HCT116 (cell line): ENCODE measurements around the gene RBKS. TPM values are rescaled to one million over a fixed set of nuclear protein-coding genes. Genes with fewer than 3 reads are reported as not detected.

ENCODE experiments used
- ATAC-seq: fragments of 200-7000 bp; cut with Tn5 transposase; 2 replicates; pipeline ENCODE4 v1.9.1; 2020; ENCODE audit warnings: mild to moderate bottlenecking, moderate library complexity
- BruUV-seq: library from RNA; stranded (reverse); fragments of 400-500 nt; replicated peaks from 2 replicates; lab custom pipeline; 2021; lab: Mats Ljungman, UMichigan
- CTCF ChIA-PET: fragments of 300-600 bp; sonication (Branson Sonifier 250); formaldehyde crosslinking; loops from one replicate; lab custom pipeline; 2021; ENCODE audit warnings: antibody characterized with exemption; lab: Charles Lee
- POLR2A ChIA-PET: fragments of 300-600, 350-600 bp; sonication (Branson Sonifier 250); formaldehyde crosslinking; loops from one replicate; lab custom pipeline; 2021; ENCODE audit warnings: antibody characterized with exemption; lab: Charles Lee
- RAD21 ChIA-PET, 2 experiments: fragments of 300-600 bp; sonication (Branson Sonifier 250); formaldehyde crosslinking; loops; one replicate each; lab custom pipeline; 2023; ENCODE audit warnings: low total read pairs in 2 of 2; ENCODE audit not compliant: uncharacterized antibody in 2 of 2, unreplicated experiment in 2 of 2, low non-redundant PET in 1 of 2; lab: Charles Lee
- DNase-seq: peaks from one replicate; pipeline ENCODE4 v3.0.0-alpha.2; 2010; ENCODE audit warnings: low read depth, low spot score
- H2AFZ ChIP-seq: fragments of 200-600 bp; shearing (Covaris generic), sonication (generic); 2 replicates; pipeline ENCODE4 v1.6.1; 2017; ENCODE audit warnings: low read depth, mixed run types, mixed read lengths, antibody characterized with exemption, low read length; ENCODE audit not compliant: poor library complexity, severe bottlenecking
- H3K27ac ChIP-seq: 2 replicates; pipeline ENCODE4 v1.5.1; 2012; ENCODE audit warnings: low read depth, low read length
- H3K27me3 ChIP-seq: fragments of 200-600 bp; sonication (generic); 2 replicates; pipeline ENCODE4 v1.6.1; 2016; ENCODE audit warnings: mixed run types, low read length, mixed read lengths; ENCODE audit not compliant: insufficient read depth
- H3K36me3 ChIP-seq, 2 experiments: fragments of 200-500 bp in 1 of 2; fragments of 200-600 bp in 1 of 2; sonication (Bioruptor generic) in 1 of 2; sonication (generic) in 1 of 2; 2 replicates each; pipeline versions ENCODE4 v1.5.1 to v1.6.1; 2014 to 2016; ENCODE audit warnings: low read length in 2 of 2, inconsistent platforms in 1 of 2, mixed read lengths in 1 of 2, mixed run types in 1 of 2; ENCODE audit not compliant: insufficient read depth in 2 of 2, control insufficient read depth in 1 of 2
- H3K4me1 ChIP-seq, 2 experiments: fragments of 200-600 bp in 1 of 2; sonication (generic) in 1 of 2; 2 replicates each; pipeline versions ENCODE4 v1.5.1 to v1.6.1; 2012 to 2017; ENCODE audit warnings: low read length in 2 of 2, inconsistent platforms in 1 of 2, mild to moderate bottlenecking in 1 of 2, mixed read lengths in 1 of 2, mixed run types in 1 of 2, moderate library complexity in 1 of 2; ENCODE audit not compliant: insufficient read depth in 2 of 2, control insufficient read depth in 1 of 2
- H3K4me2 ChIP-seq: fragments of 200-600 bp; sonication (generic); 2 replicates; pipeline ENCODE4 v1.6.1; 2017; ENCODE audit warnings: mixed run types, low read length, mixed read lengths
- H3K4me3 ChIP-seq, 2 experiments: fragments of 200-600 bp in 1 of 2; sonication (generic) in 1 of 2; replicated peaks in 1 of 2; 2 replicates each; pipeline ENCODE4 v1.5.1; 2011 to 2016; ENCODE audit warnings: low read length in 2 of 2, control low read depth in 1 of 2, low read depth in 1 of 2, mild to moderate bottlenecking in 1 of 2, mixed read lengths in 1 of 2, mixed run types in 1 of 2
- H3K79me2 ChIP-seq: fragments of 200-600 bp; sonication (generic); 2 replicates; pipeline ENCODE4 v1.6.1; 2017; ENCODE audit warnings: mild to moderate bottlenecking, mixed run types, low read length, moderate library complexity, mixed read lengths; ENCODE audit not compliant: insufficient read depth
- H3K9ac ChIP-seq: fragments of 200-600 bp; sonication (generic); 2 replicates; pipeline ENCODE4 v1.6.1; 2016; ENCODE audit warnings: low read length, mixed read lengths
- H3K9me2 ChIP-seq: fragments of 200-600 bp; sonication (generic), shearing (Covaris generic); 2 replicates; pipeline ENCODE4 v1.6.1; 2017; ENCODE audit warnings: mixed run types, mild to moderate bottlenecking, moderate library complexity; ENCODE audit not compliant: insufficient read depth
- H3K9me3 ChIP-seq, 2 experiments: fragments of 200-500 bp in 1 of 2; fragments of 200-600 bp in 1 of 2; sonication (Bioruptor generic) in 1 of 2; sonication (generic) in 1 of 2; 2 replicates each; pipeline ENCODE4 v1.6.1; 2014 to 2017; ENCODE audit warnings: low read length in 2 of 2, mixed read lengths in 2 of 2, inconsistent platforms in 1 of 2, low read depth in 1 of 2, mild to moderate bottlenecking in 1 of 2, mixed run types in 1 of 2, moderate library complexity in 1 of 2; ENCODE audit not compliant: control insufficient read depth in 1 of 2, insufficient read depth in 1 of 2
- H4K20me1 ChIP-seq: fragments of 200-600 bp; sonication (generic), shearing (Covaris generic); 2 replicates; pipeline ENCODE4 v1.6.1; 2017; ENCODE audit warnings: mixed run types, mild to moderate bottlenecking, moderate library complexity; ENCODE audit not compliant: insufficient read depth
- CEBPB ChIP-seq: IDR thresholded peaks from 2 replicates; pipeline ENCODE4 v1.6.1; 2012; ENCODE audit warnings: low read depth
- EGR1 ChIP-seq: IDR thresholded peaks from 2 replicates; pipeline ENCODE4 v1.6.1; 2012; ENCODE audit warnings: low read depth
- EZH2 ChIP-seq: fragments of 200-600 bp; sonication (generic); IDR thresholded peaks from 2 replicates; pipeline ENCODE4 v1.6.1; 2017; ENCODE audit warnings: antibody characterized with exemption, mixed run types
- EZH2phosphoT487 ChIP-seq: fragments of 200-600 bp; IDR thresholded peaks from 2 replicates; pipeline ENCODE4 v1.6.1; 2018; ENCODE audit warnings: antibody characterized with exemption, borderline replicate concordance
- FOSL1 ChIP-seq: IDR thresholded peaks from 2 replicates; pipeline ENCODE4 v1.6.1; 2012; ENCODE audit warnings: low read depth
- REST ChIP-seq: IDR thresholded peaks from 2 replicates; pipeline ENCODE4 v1.6.1; 2012; ENCODE audit warnings: low read depth
- SP1 ChIP-seq: IDR thresholded peaks from 2 replicates; pipeline ENCODE4 v1.6.1; 2012; ENCODE audit warnings: low read depth
- TCF7L2 ChIP-seq: IDR thresholded peaks from 2 replicates; pipeline ENCODE4 v1.7.0; 2011; ENCODE audit warnings: borderline replicate concordance, inconsistent platforms; ENCODE audit not compliant: insufficient read depth, insufficient read length; ENCODE audit errors: extremely low read depth
- YY1 ChIP-seq: IDR thresholded peaks from 2 replicates; pipeline ENCODE4 v1.6.1; 2011; ENCODE audit warnings: low read length, low read depth, moderate library complexity, mild to moderate bottlenecking; ENCODE audit not compliant: insufficient replicate concordance; ENCODE audit errors: extremely low read depth
- ZNF274 ChIP-seq: fragments of 200-500 bp; sonication (Bioruptor generic); IDR thresholded peaks from 2 replicates; pipeline ENCODE4 v1.6.1; 2014; ENCODE audit warnings: mild to moderate bottlenecking, low read depth, low read length, inconsistent platforms
- intact Hi-C: fragments of 100-400 bp; cut with micrococcal nuclease; formaldehyde crosslinking; loops from 2 replicates; pipeline ENCODE4 v1.10.0; 2022
- total RNA-seq: library from RNA; stranded (reverse); gene quantifications from one replicate; pipeline ENCODE4 v1.2.1, GENCODE V29; 2021; ENCODE audit not compliant: unreplicated experiment
- TF ChIP-seq, protein P1 (sequence below): IDR thresholded peaks from 2 replicates; pipeline ENCODE4 v1.6.1; 2012

The RBKS gene
- total RNA-seq, 1 experiment from 2014 or later = 2.4 TPM

- CTCF ChIA-PET = no interaction called here
- BruUV-seq = no TSS peak
- Histone ChIP-seq H3K27me3 (no peaks in the 10 kb centered on the region), H3K36me3 (no peaks in the 10 kb centered on the region), H3K9me3 (no peaks in the 10 kb centered on the region), H4K20me1 (no peaks in the 10 kb centered on the region), H2AFZ (no peak overlapping the region), H3K4me1 (no peaks in the 10 kb centered on the region), H3K4me2 (no peak overlapping the region), H3K9ac (no peak overlapping the region), H3K79me2 (no peaks in the 10 kb centered on the region), H3K4me3 (no peak overlapping the region), H3K27ac (no peak overlapping the region), H3K9me2 (no peaks in the 10 kb centered on the region)
- TF ChIP-seq EZH2 (no peak), ZNF274 (no peak), REST (no peak), TCF7L2 (no peak), CEBPB (no peak), EGR1 (no peak), EZH2phosphoT487 (no peak), SP1 (no peak), YY1 (no peak), FOSL1 (no peak)
- TF ChIP-seq, protein P1, sequence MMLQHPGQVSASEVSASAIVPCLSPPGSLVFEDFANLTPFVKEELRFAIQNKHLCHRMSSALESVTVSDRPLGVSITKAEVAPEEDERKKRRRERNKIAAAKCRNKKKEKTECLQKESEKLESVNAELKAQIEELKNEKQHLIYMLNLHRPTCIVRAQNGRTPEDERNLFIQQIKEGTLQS = no peak
- intact Hi-C loops = no loop called here
- ATAC-seq = no peak
- POLR2A ChIA-PET = no interaction called here
- no peak for DNase-seq
- RAD21 ChIA-PET = no interaction called here
Measured at GRCh38 chr2:27808984-27809383, 81.2 kb downstream of the RBKS start.
